GM19324 (cell line): ENCODE measurements around the gene FUS.

ENCODE experiments used
- ATAC-seq: cut with Tn5 transposase; IDR thresholded peaks from one replicate; pipeline ENCODE4 v1.9.1; 2021; ENCODE audit warnings: mild to moderate bottlenecking, moderate library complexity; ENCODE audit not compliant: unreplicated experiment, low FRiP score

FUS gene

GRCh38 chr16:31224092-31224955 is 44.4 kb downstream of the FUS start:
- no peak for ATAC-seq

GRCh38 chr16:31225193-31225592 is 45.3 kb downstream of the FUS start:
- ATAC-seq: no peak

DNA sequence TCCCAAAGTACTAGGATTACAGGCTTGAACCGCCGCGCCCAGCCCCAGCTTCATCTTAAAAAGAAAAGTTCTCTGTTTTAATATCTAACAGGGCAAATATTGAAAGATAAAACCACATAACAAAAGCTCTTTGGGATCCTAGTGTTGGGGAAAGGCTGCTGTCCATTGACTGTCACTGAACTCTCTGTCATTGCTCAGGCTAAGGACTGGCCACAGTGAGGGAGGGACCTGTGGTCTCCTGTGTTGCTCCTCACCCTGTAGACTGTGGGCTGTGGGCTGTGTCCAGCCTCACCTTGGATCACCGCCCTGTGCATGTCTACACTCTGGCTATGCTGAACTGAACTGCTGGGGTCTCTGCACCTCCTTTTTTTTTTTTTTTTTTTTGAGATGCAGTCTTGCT is 48.3 kb downstream of the FUS start:
- ATAC-seq: no peak

DNA sequence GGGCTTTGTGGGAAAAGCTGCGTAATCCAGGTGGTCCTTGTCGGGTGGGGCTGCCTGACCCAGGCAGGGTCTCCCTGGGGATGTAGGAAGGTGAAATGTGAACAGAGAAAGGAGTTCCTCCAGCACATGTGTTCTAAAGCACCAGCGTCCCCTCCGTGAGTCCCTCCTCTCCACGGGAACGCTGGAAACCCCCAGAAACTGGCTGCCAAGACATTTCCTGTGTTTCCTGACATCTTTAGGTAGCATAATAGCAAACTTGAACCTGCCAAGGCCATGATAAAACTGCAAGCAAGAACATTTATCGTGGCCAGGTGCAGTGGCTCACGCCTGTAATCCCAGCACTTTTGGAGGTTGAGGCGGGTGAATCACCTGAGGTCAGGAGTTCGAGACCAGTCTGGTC is 49.6 kb downstream of the FUS start:
- ATAC-seq: no peak

DNA sequence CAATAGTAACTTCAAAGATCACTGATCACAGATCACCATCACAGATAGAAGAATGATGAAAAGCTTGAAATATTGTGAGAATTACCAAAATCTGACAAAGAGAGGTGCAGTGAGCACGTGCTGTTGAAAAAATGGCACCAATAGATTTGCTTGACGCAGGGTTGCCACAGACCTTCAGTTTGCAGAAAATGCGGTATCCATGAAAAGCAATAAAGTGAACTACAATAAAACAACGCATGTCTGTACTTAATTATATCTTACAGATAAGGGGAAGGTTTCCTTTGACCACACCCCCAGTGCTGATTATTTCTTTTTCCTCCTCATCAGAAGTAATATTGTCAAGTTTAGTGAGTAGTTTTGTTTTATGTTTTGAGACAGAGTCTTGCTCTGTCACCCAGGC is 58.1 kb downstream of the FUS start:
- no peak for ATAC-seq
